NCI-H345 (cell line): ENCODE measurements around the gene CYP3A4.
"Not testable (repeated sequence)": the region's sequence is repeated elsewhere in the genome, so short reads cannot be mapped to it uniquely, and the experiment has no call there.

ENCODE experiments used
- DNase-seq: peaks from one replicate; lab custom pipeline; 2025; lab: John Stamatoyannopoulos, UW

CYP3A4 gene

GRCh38 chr7:99751322-99752052 lies 32.5 kb downstream of the CYP3A4 start:
- DNase-seq, result not testable (repeated sequence)

DNA sequence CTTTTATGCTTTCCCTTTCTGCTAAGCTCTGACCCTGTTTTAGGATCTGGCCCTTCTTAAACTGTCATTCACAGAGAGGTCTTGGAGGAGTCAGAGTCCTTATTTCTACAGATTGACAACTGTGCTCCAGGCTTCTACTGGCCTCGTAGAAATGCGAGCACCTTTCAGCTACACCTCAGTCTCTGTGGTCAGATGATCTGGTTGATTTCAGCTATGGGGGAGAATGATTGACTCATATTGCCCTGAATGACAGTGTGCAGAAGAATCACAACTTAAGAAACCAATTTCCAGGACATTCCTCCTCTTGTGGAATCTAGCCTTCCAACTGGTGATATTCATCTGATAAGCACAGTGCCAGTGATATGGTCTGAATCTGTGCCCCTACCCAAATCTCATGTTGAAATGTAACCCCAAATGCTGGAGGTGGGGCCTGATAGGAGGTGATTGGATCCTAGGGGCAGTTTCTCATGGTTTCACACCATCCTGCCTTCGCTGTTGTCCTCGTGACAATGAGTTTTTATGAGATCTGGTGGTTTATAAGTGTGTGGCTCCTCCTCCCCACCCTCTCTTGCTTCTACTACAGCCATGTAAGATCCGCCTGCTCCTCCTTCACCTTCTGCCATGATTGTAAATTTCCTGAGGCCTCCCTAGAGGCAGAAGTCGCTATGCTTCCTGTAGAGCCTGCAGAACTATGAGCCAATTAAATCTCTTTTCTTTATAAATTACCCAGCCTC lies 35.0 kb downstream of the CYP3A4 start:
- no peak for DNase-seq

DNA sequence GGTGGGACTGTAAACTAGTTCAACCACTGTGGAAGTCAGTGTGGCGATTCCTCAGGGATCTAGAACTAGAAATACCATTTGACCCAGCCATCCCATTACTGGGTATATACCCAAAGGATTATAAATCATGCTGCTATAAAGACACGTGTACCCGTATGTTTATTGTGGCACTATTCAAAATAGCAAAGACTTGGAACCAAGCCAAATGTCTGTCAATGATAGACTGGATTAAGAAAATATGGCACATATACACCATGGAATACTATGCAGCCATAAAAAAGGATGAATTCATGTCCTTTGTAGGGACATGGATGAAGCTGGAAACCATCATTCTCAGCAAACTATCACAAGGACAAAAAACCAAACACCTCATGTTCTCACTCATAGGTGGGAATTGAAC lies 37.1 kb downstream of the CYP3A4 start:
- DNase-seq, result not testable (repeated sequence)

- not testable (repeated sequence) for DNase-seq
Observed at GRCh38 chr7:99745395-99745794, 38.6 kb downstream of the CYP3A4 start.

DNA sequence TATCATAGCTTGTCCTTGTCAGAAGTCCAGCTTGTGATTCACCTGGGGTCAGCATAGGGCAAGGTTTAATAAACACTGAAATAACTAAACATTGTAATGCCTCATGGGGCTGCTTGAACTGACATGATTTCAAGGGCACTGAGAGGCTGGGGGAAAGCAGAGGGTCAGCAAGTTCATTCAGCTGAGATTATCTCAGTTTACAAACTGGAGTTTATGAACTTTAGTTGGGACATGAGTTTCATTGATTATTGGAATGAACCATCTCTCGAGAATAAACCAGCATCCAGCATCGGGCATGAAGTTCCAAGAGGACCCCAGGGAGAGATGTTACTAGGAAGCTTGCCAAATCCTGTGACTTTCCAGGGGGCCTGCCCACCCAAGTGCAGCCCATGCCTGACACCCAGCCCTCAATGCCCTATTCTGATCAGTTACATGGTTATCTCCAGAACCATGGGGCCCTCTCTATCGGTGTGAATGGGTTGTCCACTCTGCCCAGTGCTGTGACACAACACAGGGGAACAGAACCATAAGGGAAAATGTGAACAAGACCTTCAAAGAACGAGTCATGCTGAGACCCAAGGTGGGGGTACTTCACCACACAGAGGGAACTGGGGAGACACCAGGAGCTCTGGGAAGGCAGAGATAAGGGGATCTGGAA lies 41.1 kb downstream of the CYP3A4 start:
- DNase-seq, result no peak

DNA sequence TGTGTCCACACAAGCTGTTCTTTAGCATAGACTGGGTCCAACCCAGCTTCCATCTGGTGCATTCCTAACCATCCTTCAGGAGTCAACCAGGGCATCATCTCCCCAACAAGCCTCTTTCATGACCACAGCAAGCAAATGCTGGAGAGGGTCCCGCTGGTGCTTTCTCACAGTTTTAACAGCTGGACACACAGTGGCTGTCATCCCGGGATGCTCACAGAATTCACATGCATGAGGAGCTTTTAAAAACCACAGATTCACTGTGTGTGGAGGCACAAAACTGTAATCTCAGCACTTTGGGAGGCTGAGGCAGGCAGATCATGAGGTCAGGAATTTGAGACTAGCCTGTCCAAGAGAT lies 42.6 kb downstream of the CYP3A4 start:
- DNase-seq, result no peak

- DNase-seq, result no peak
Observed at GRCh38 chr7:99740573-99741440, 43.2 kb downstream of the CYP3A4 start.

GRCh38 chr7:99739699-99740572 lies 44.0 kb downstream of the CYP3A4 start:
- no peak for DNase-seq

DNA sequence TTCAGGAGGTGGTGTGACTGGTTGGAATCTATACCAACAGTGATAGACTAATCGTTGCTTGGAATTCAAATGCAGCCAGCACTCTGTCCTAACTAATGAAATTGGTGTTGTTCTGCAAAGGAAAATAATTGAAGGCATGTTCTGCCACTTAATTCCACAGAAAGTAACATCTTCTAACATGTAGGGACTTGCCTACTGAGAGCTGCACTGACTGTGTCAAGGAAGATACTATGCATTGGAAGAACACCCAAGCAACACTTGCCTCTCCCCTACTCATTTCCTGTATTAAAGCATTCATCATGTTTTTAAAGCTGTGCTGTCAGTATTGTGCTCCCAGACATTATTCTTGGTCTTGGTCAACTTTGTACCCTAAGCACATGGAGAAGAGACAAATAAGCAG lies 46.3 kb downstream of the CYP3A4 start:
- no peak for DNase-seq

GRCh38 chr7:99736667-99737066 lies 47.3 kb downstream of the CYP3A4 start:
- DNase-seq, result not testable (repeated sequence)

DNA sequence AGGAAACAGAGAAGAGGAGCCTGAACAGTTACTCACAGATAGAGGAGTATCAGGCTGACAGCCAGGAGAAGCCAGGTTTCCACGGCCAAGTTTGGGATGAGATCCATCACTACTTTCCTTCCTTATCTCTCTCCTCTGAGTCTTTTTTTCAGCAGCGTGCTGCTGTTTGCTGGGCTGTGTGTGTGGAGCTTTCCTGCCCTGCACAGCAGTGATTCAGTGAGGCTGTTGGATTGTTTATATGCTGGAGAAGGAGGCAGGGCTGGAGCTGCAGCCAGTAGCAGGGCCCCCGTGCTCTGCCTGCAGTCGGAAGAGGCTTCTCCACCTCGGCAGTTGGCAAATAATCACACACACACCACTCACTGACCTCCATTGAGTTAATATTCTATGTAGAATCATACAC lies 49.0 kb downstream of the CYP3A4 start, which contains the start of gene CYP3A7:
CYP3A7 (minus strand) TSS at position 210 of the 400 bp plus-strand sequence; CDS start at position 107, 103 bp downstream.
- no peak for DNase-seq

DNA sequence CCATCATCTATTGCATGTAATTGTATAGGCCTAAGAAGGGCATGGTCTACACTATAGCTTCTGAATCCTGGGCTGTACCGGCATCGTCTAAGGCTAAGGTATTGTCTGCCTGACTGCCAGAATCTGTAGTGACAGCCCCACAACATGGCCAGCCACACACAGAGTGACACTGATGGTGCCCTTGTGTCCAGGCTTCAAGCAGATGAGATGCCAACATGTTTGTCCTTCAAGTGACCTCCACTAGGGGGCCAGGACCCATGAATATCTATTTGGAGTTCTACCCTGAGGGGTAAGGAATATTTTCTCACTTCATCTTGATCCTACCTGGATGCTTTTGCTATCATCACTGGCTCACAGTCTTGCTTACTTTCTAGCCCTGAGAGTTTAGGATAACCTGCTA lies 50.5 kb downstream of the CYP3A4 start:
- no peak for DNase-seq

DNA sequence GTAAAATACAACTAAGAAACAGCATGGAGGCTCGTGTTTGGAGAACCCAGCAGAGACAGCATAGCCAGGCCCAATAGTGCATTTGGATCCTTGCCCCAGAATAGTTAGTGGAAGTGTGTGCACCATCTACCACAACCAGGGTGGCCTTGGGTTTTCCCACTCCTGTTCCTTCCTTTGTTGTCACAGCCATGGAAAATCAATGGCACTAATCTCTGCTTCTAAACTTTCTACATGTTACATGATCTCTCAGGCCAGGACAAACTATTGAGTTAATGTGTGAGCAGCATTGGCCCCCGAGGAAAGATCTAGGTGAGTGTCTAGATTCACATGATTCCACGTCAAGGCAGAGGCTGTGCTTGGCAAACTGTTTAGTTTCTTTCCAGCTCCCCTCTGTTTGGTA lies 51.0 kb downstream of the CYP3A4 start:
- no peak for DNase-seq

GRCh38 chr7:99731638-99732374 lies 52.2 kb downstream of the CYP3A4 start:
- DNase-seq, result no peak

- no peak for DNase-seq
Observed at GRCh38 chr7:99730992-99731391, 53.0 kb downstream of the CYP3A4 start.

DNA sequence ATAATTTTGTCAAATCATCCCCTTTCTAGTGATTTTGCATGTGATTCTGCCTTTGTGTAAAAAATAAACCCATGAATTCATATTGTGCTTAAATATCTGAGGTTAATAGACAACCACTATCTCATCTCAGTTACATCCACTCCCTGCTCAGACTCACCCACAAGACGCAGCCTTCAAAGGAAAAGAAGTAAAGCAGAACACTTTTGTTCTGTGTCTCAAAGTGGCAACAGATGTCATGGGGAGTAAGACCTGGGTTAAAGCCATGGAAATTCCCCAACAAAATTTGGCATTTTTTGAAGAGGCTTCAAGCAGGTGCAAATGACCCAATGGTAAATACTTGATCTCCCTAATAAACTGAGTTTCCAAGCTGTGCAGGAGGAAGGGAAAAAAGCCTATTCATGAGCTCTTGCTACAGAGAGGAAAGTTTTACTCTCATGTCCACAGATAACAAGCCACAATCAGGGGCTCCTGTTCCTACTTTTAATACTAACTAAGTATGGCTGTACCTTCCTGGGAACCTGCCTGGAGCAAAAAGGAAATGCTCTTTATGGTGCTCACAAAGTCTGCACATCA lies 53.7 kb downstream of the CYP3A4 start:
- no peak for DNase-seq

- no peak for DNase-seq
Observed at GRCh38 chr7:99729486-99730237, 54.3 kb downstream of the CYP3A4 start.

DNA sequence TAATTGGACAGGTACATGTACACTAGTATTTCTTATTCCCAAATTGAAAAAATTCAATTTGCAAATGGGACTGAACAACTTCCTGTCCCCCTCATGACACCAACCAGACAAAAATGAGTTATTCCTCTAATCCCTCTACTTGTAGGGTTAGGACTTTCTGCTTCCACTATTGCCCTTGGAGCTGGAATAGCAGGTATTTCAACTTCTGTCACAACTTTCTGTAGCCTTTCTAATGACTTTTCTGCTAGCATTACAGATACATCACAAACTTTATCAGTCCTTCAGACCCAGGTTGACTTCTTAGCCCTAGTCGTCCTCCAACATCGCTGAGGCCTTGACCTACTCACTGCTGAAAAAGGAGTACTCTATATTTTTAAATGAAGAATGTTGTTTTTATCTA lies 55.4 kb downstream of the CYP3A4 start:
- no peak for DNase-seq

- not testable (repeated sequence) for DNase-seq
Observed at GRCh38 chr7:99723201-99723600, 60.8 kb downstream of the CYP3A4 start.
